Activated T-cell treated with anti-CD3 and anti-CD28 coated beads for 48 hours (primary cell): ENCODE measurements around the gene ANXA6.

Experiments
- DNase-seq: peaks from one replicate; pipeline ENCODE4 v3.0.0-alpha.2; 2020; ENCODE audit warnings: low read depth

ANXA6 gene

GRCh38 chr5:151127926-151128325 is 29.7 kb downstream of the ANXA6 start:
- DNase-seq: no peak

DNA sequence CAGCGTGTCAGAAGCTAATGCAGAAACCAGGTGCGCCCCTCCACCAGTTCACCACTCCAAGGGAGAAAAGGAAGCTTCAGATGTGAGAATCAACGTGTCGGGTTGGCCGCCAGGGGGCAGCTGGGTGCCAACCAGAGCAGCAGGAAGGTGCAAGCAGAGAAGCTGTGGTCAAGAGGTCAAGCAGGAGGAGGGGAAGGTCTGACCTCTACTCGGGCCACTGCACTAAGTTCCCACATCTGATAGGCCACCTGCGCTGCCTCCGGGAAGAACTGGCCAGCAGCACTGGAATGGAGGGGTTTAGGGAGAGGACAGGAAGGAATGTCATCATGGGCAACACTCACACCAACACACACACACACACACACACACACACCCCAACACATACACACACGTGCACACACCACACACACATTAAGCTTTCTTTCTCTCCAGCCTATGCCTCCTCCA is 31.4 kb downstream of the ANXA6 start:
- DNase-seq: peak; percentile 61

DNA sequence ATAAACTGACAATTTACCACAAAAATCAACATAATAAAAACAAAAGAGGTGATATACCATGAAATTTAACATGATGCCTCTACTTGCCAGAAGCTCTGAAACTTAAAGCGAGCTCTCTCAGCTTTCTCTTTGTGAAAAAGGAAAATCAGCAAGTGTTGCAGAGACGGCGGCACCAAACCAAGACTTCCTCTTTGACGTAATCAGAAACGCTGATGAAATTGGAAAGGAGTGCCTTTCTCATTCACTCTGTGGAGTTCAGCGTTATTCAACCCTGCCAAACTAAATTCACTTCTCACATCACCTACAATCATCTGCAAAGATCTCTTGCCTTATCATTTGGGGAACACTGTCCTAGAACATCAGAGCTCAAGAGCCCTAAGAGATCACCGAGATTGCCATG is 32.2 kb downstream of the ANXA6 start:
- no peak for DNase-seq

DNA sequence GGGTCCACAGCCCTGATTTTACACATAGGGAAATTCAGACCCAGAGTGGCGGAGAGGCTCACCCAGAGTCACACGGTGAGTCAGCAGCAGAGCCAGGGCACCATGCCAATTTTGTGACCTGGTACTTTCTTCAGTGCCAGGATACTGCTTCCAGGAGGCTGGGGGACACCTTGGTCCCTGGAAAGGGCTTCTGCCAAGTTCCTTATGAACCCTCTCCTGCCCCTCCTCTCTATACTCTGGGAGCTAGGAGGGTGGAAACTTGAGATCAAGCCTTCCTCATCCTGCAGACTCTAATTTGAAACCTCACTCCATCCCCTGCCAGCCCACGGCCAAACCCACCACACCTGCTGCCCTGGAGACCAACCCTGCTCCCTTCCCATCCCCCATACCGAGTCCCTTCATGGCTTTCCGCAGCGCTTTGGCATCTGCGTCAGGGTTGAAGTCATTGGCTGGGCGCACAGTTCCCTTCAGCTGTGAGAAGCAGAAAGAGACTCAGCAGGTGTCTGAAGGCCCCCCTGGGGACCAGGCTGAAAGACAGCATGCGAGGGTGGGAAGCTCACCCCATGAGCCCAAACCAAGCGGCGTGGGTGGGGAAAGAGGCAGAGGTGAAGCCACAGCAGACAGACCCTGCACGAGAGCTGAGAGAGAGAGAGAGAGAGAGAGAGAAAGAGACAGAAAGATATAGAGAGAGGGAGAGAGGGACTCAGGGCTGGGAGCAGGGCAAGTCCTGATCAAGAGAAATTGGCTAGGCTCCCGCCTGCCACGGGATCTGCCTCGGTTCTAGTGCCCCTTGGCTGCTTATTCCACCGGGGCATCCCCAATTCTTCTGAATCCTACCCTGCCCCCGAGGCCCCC is 33.5 kb downstream of the ANXA6 start:
- peak; percentile 31 for DNase-seq

DNA sequence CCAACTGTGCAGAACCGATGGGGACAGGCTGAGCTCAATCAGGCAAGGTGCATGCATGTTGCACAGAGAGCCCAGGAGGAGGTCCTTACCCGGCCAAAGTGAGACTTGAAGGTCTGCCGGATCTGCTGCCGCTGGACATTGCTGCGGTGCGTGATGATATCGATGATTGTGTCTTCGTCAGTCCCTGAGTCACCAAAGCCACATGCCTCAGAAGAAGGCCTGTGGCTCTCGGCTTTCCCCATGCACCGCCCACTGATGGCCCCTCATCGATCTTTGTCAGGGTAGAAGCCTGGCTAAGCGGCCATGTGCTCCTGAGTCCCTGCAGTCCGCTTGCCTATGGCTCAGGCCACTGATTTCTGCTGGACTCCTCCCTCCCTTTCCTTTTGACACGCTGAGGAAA is 34.8 kb downstream of the ANXA6 start:
- no peak for DNase-seq

- DNase-seq: no peak
Observed at GRCh38 chr5:151121665-151122064, 35.9 kb downstream of the ANXA6 start.

- DNase-seq: no peak
Observed at GRCh38 chr5:151121095-151121494, 36.5 kb downstream of the ANXA6 start.

- no peak for DNase-seq
Observed at GRCh38 chr5:151118913-151119575, 38.5 kb downstream of the ANXA6 start.

DNA sequence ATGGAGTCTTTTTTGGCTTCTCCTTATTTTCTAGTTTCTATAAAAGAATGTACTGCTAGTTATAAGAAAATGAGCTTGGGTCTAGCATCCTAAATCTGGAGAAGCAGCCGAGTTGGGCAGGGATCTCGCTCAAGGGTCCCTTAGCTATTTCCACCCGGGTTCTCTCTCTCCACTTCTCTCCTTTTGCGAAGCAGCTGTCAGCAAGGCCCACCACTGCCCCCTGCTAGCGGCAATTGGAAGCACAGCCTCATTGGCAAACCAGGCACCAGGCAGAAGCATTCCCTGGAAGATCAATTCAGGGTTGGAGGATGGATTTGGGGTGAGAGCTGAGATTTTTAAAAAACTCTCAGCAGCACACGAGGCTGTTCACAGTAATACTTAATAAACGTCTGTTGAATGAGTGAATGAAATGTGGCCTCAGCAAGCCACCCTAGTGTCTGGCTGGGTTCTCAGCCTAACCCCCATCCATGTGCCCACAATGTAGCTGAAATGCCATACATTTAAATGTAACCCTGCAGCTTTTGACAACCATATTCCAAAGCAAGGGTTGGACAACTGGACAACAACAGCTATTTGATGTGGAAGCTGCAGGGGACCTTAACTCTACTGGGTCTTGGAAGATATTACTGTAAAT is 42.2 kb downstream of the ANXA6 start:
- peak; percentile 63 for DNase-seq

DNA sequence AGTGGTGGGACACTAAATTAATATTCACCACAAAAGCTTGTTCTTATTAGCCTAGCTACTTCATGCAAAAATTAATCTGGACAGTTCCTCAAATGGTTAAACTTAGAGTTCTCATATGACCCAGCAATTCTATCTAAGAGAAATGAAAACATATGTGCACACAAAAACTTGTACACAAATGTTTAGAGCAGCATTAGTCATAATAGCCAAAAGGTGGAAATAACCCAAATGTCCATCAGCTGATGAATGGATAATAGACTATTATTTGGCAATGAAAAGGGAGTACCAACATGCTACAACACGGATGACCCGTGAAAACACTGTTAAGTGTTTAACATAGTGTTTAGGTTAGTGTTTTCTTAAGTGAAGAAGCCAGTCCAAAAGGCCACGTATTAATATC is 43.9 kb downstream of the ANXA6 start:
- no peak for DNase-seq

DNA sequence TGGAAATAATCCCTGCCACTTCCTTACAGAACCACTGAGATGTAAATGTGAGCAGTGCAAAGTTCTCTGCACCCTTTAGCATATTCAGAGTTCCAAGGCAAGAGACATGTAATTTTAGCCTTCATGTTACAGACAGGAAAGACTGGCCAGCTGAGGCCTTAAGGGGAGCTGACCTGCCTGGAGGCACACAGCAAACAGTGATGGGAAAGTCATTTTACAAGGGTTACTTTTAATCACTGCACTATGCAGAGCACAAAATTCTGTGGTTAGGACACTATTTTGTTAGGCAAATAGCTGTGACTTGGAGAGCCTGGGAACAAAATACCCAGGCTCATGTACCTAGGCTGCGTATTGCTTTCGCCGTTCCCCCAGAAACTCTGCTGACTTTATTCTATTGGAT is 46.6 kb downstream of the ANXA6 start:
- no peak for DNase-seq

- no peak for DNase-seq
Observed at GRCh38 chr5:151110122-151110681, 47.4 kb downstream of the ANXA6 start.

- no peak for DNase-seq
Observed at GRCh38 chr5:151108566-151108965, 49.0 kb downstream of the ANXA6 start.

- DNase-seq: no peak
Observed at GRCh38 chr5:151107738-151108520, 49.6 kb downstream of the ANXA6 start.

DNA sequence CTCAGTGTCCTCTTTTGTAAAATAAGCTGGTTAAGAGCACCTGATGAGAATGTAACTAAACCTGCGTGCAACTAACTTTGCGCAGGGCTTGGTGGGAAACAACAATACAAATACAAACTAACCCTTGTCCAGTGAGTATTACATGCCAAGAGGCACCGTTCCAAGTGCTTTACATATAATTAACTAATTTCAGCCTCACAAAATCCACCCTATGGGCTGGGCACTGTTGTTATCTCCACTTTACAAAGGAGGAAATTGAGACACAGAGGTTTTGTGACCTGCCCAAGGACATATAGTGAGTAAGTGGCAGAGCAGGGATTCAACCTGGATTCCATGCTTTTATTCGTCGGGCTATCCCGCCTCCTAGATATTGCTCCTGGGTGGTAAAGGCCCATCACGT is 50.5 kb downstream of the ANXA6 start:
- no peak for DNase-seq

GRCh38 chr5:151106509-151106908 is 51.1 kb downstream of the ANXA6 start:
- DNase-seq: no peak

GRCh38 chr5:151106043-151106442 is 51.5 kb downstream of the ANXA6 start:
- DNase-seq: no peak

GRCh38 chr5:151105561-151105960 is 52.0 kb downstream of the ANXA6 start:
- no peak for DNase-seq

DNA sequence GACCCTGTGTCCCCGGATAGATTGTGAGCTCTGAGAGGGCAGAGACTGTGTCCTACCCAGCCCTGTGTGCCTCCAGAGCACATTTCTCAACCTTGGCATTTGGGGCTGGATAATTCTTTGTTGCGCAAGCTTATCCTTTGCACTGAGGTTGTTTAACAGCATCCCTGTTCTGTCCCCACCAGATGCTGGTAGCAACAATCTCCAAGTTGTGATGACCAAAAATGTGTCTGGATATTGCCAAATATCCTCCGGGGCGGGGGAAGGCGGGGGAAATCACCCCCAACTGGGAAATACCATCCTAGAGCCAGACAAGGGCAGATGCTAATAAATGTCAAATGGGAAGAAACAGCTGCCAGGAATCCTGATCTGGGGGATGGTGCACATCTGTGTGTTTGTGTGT is 52.8 kb downstream of the ANXA6 start:
- no peak for DNase-seq

- DNase-seq: no peak
Observed at GRCh38 chr5:151101746-151102145, 55.8 kb downstream of the ANXA6 start.

GRCh38 chr5:151101151-151101550 is 56.4 kb downstream of the ANXA6 start:
- no peak for DNase-seq

DNA sequence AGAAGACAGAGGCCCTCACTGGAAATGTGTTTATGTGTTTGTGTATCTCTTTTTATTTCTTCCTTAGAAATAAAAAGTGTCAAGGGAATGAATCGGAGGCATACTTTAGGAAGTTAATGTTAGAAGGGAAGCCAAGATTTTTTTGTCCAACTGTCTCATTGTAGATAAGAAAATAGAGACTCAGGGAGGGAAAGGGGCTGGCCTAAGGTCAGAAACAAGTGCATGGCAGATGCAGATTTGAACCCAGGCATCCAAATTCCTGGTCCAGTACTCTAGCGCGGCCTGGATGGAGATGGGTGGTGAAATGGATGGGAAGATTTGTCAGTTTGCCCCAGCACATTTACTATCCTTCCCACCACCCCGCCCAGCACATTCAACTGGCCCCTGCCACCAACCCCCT is 56.9 kb downstream of the ANXA6 start:
- DNase-seq: no peak
